ENCODE measurements around the gene DOCK11.
"Not testable (repeated sequence)": the region's sequence is repeated elsewhere in the genome, so short reads cannot be mapped to it uniquely, and the experiment has no call there.

DOCK11 gene

GRCh38 chrX:118495061-118495921 lies at the start of gene DOCK11:
TSS of gene DOCK11 (plus strand) at chrX:118495815. CDS start at chrX:118495972, 157 bp downstream.
- DNase-seq = no peak

DNA sequence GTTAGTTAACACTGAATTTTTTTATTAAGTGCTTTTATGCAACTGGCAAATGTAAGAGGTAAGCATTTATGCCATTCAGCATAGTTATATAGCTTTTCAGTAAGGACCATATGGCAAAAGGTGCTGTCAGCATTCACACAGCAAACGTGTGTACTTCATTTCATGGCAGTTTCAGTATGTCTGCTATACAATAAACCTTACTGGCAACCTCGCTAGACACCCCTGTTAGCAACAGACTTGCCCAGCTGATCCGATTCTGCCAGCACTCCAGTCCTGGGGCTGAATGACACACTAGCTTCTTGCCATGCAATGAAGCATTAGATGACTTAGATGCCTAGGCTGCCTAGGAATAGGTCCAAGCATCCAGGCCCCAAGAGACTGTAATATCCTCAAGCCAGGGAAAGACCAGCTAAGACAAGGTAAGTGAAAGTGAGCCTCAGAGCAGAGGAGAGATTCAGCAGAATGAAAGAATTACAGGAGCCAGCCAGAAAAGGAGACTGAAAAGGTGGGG lies 47.3 kb upstream of the DOCK11 start:
- DNase-seq = no peak

DNA sequence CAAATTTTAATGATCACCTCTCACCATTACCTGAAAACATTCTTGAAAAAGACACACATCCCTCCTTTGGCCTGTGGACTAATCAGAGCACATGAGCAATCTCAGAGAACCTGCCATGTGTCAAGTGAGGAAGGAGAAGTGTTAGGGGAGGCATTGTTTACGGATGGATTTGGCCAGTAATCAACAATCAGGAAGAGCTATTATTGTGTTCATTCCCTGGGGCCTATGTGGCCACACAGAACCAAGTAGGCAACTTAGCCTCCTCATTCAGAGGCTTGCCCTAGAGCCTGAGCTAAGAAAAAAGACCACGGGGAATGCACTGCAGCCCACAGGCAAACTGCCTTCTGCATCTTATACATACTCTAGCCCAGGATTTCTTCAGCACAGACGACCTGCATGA lies 40.6 kb upstream of the DOCK11 start:
- no peak for DNase-seq

- no peak for DNase-seq
Observed at GRCh38 chrX:118459494-118459893, 36.1 kb upstream of the DOCK11 start.

- no peak for DNase-seq
Observed at GRCh38 chrX:118464501-118464900, 31.1 kb upstream of the DOCK11 start.

- no peak for DNase-seq
Observed at GRCh38 chrX:118468122-118468521, 27.5 kb upstream of the DOCK11 start.

GRCh38 chrX:118470721-118471347 lies 24.8 kb upstream of the DOCK11 start:
- not testable (repeated sequence) for DNase-seq

- no peak for DNase-seq
Observed at GRCh38 chrX:118474586-118474985, 21.0 kb upstream of the DOCK11 start.

- DNase-seq = no peak
Observed at GRCh38 chrX:118475903-118476302, 19.7 kb upstream of the DOCK11 start.

GRCh38 chrX:118480172-118480571 lies 15.4 kb upstream of the DOCK11 start:
- no peak for DNase-seq

- not testable (repeated sequence) for DNase-seq
Observed at GRCh38 chrX:118482384-118482783, 13.2 kb upstream of the DOCK11 start.

DNA sequence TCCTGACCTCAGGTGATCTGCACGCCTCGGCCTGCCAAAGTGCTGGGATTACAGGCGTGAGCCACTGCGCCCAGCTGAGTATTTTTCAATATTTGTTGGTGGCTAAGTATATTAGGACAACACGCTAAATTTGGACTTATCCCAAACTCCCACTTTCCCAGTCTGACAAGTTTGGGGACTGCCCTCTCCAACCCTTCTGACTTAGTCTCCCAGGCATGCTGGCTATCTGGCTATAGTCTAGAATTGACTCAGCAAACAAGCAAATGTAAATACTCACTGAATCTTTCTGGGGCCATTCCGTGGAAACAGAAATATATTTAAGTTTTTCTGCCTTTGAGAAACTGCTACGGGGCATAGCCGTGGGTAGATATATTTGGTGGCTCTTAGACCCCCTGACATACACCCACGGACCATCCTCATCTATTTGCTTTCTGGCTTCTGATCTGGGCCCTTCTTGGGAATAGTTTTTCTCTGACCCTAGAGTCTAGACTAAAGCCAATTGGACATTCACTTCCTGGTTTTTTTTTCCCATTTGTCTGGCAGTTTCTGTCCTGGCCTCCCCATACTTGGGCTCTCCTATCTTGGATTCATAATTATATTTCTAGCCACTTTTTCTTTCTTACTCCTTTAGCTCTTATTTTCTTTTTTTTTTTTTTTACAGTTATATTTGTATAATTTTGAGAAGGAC lies 11.3 kb upstream of the DOCK11 start:
- no peak for DNase-seq

DNA sequence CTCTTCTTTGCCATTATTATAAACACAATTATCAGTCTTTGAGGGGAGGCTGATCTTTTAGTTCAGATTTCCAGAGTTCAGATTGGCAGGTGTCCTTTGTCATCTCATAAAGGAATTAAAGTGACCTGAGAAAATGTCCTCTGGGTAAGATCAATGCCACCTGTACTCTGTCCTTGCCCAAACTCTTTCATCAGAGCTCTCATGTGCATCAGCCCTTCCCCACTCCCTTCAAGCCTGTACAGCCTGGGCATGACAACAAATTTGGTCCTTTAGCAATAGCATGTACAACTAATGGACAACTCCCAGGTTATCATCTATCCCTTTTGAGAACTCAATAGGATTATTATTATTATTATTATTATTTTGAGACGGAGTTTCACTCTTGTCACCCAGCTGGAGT lies 8.9 kb upstream of the DOCK11 start:
- DNase-seq = not testable (repeated sequence)

DNA sequence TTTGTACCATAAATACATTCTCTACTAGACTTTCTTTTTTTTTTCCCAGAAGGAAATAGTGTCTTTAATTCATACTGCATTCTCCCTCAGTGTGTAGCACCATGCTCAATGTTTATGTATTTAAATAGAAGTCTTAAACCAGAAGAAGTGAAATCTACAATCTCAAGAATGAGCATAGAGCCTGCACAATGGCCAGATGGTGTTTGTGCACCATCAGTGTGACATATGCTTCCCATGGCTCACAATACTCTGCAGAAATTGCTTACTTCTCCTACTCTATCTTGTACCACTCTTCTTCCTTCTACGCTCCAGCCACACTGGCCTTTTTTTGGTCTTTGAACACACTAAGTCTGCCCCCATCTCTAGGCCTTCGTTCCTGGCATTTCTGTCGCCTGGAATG lies 2.6 kb upstream of the DOCK11 start:
- DNase-seq = no peak

DNA sequence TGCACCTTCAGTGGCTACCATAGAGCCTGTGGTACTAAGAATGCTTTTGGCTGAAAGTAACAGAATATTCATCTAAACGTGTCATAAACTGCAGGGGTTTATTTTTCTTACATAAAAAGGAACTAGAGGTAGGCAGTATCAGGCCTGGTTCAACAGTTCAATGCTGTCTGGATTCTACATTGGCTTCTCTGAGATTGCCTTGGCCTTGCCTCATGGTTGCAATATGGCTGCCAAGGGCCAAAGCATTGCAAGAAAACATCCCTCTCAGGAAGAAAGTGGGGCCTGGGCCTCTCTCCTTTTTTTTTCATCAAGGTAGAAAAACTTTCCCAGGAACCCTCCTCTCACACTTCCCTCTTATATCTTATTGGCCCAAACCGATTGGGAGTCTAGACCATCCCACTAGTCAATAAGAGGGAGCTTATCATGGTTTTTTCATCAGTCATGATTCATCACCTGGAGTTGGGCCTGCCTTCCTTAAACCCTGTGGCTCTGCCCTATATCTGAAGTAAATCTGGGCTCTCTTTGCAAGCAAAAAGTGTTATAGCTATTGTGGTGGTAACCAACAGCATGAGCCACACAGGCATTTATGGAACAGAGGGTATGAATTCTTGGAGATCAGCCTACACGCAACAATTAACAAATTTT lies 1.8 kb upstream of the DOCK11 start:
- DNase-seq = no peak

- no peak for DNase-seq
Observed at GRCh38 chrX:118495958-118496762, 545 bp downstream of the DOCK11 start.

DNA sequence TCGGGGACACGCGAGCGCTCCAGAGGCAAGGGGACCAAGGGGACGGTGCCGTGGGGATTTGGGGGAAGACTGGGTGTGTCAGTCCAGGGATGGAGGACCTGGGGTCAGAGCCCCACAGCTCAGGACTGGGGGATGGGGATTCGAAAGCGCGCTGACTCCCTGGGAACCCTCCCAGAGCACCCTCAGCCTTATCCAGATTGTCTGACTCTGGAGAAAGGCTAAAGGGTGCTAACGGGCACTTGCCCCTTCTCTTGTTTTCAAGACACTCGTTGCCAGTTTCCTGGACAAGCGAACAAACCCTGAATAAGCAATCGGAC lies 1.1 kb downstream of the DOCK11 start:
- DNase-seq = no peak

DNA sequence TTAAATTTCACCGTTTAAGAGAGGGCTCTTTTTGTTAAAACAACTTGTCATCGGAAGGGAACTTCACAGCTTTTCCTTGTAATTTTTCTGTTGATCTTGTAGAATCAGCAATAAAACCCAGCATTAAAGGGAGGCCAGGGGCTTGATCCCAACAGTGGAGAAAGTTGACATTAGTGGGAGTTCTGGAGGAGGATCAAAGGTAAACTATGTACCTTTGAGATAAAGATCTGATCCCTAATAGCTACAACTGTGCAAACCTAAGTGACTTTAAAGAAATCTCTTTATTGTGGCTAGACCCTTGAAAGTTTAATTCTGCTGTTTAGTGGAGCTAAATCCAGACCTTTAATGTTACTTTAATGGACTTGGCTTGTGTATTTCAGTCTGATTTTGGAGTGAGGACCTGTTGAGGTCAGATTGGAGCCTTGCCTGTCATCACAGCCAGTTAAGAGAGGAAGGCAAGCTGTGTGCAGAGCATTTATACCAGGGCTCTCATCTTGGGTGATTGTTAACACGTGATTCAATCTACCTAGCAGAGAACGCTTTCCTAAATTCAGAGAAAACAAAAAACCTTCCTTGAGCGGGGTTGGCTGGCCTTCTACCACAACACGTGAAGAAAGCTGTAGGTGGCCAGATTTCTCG lies 1.7 kb downstream of the DOCK11 start:
- DNase-seq = no peak

DNA sequence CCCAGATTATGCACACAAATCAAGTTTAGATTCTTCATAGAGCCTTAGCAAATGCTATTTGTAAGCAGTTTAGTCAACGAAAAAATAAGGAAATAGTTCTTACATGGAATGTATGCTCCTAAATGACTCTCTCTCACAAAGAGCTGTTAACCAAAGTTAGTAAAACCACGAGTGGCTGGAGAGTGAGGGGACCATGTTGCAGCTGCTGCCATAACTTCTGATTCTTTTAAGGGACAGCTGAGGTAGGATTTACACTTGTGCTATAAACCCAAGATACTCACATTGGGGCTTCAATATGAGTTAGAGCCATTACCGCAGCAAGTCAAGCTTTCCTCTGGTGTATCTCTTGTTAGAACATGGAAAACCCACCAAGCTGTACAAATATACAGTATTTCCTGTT lies 2.7 kb downstream of the DOCK11 start:
- no peak for DNase-seq

- no peak for DNase-seq
Observed at GRCh38 chrX:118498755-118499154, 3.1 kb downstream of the DOCK11 start.

DNA sequence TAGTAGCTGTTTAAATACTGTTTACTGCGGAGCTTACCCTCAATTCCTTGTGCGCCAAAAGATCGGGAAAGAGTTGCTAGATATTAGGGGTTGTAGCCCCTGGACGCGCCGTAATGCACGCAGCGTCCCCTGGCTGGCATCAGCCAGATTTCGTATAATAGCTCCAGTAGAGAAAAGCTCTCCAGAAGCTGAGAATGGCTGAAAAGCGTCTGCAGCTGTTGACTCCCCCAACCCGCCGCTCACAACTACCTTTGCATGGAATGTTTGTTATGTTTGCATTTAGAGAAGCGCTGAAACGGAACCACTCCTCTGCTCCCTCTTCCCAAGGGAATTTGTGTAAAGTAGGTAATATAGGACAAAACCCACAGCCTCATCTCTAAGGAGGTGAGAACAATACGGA lies 3.7 kb downstream of the DOCK11 start:
- no peak for DNase-seq
